Right cardiac atrium (tissue), 5 donors: ENCODE results near the gene APCDD1. TPM values are rescaled to one million over a fixed set of nuclear protein-coding genes. Genes with fewer than 3 reads are reported as not detected.

ENCODE experiments used
- ATAC-seq, 2 donors: fragments of 200-7000 bp; cut with Tn5 transposase; one replicate each; pipeline versions ENCODE4 v1.8.0 to v1.9.1; 2020; ENCODE audit warnings: moderate library complexity in 2 of 2, mild to moderate bottlenecking in 1 of 2
- DNase-seq, 3 donors: peaks; one replicate each; pipeline ENCODE4 v3.0.0-alpha.2; 2020
- H3K27ac ChIP-seq: one replicate; pipeline ENCODE4 v1.5.1; 2013; ENCODE audit warnings: mild to moderate bottlenecking, low read length, control low read depth, moderate library complexity
- H3K27me3 ChIP-seq: one replicate; pipeline ENCODE4 v1.6.1; 2013; ENCODE audit not compliant: control insufficient read depth, insufficient read depth
- H3K4me1 ChIP-seq: one replicate; pipeline ENCODE4 v1.6.1; 2013; ENCODE audit warnings: low read length; ENCODE audit not compliant: control insufficient read depth, insufficient read depth
- H3K4me3 ChIP-seq: one replicate; pipeline ENCODE4 v1.5.1; 2013; ENCODE audit warnings: low read length, control low read depth
- H3K9me3 ChIP-seq: one replicate; pipeline ENCODE4 v1.6.1; 2013; ENCODE audit warnings: low read length; ENCODE audit not compliant: control insufficient read depth
- WGBS: extraction: QIAGEN DNeasy Blood & Tissue Kit; methylation state at CpG from one replicate; pipeline ENCODE4 v1.1.7; 2013; 5-methylcytosine and 5-hydroxymethylcytosine counted together
- intact Hi-C, 4 donors: fragments of 100-400 bp; cut with DNase I; formaldehyde crosslinking; loops; one replicate each; pipeline versions ENCODE4 v1.11.0 to v1.14.0; 2022 to 2023
- polyA plus RNA-seq: library from polyadenylated mRNA; stranded (reverse); fragments of 200-250 nt; gene quantifications from one replicate; pipeline ENCODE4 v1.2.3, GENCODE V29; 2013
- total RNA-seq, 4 donors: library from RNA; stranded (reverse); fragmentation: NEBNext Ultra II Directional; extraction: Animal tissue kit (Norgen Biotek cat#: 25700); gene quantifications; one replicate each; pipeline ENCODE4 v1.2.1, GENCODE V29; 2021
- donor health status: healthy with polysubstance abuse.
- donor health status: DM: no; HTN: yes; CAD: no.
- donor health status: DM: no; HTN: no; CAD: no.
- donor health status: DM: no; HTN: yes; CAD: no; lungs with severe emphysema.
- donor health status: DM: yes; HTN: yes; CAD: no.

The APCDD1 gene
- total and polyA plus RNA-seq, 5 donors = 18.2 to 76.1 (median 48.0) TPM

- no peak overlapping the region for H3K4me3 ChIP-seq
- intact Hi-C loops = no loop called here
- no peak overlapping the region for H3K27ac ChIP-seq
- H3K9me3 ChIP-seq = no peaks in the 10 kb centered on the region
- no peaks in the 10 kb centered on the region for H3K4me1 ChIP-seq
- ATAC-seq = no peak
- DNase-seq = no peak
- 84% methylated on average over 7 of the region's 7 CpGs for whole genome bisulfite sequencing
- no peaks in the 10 kb centered on the region for H3K27me3 ChIP-seq
Observed at GRCh38 chr18:10432781-10433180, 21.7 kb upstream of the APCDD1 start.

DNA sequence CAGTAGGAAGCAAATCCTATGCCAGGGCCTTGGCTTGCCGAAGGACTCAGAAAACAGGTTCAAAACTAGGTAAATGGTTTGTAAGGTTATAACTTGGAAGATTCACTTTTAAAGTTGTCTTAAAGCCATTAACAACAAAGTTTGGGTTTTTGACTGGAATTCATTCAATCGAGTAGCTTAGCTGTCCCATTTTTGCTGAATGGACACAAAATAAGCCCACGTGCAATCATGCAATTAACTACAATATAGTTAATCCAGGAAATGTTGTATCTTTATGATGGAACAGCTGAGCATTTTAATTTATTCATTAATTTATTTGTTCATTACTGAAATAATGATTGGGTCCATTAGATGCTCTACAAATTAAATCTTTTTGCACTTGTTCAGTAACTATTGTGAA lies 18.3 kb upstream of the APCDD1 start:
- DNase-seq (no peak), ATAC-seq (no peak)
- no peak overlapping the region for H3K4me3 ChIP-seq
- no peaks in the 10 kb centered on the region for H3K27me3 ChIP-seq
- intact Hi-C loops = no loop called here
- H3K4me1 ChIP-seq = no peaks in the 10 kb centered on the region
- 97% methylated on average over 3 of the region's 3 CpGs for WGBS
- no peaks in the 10 kb centered on the region for H3K9me3 ChIP-seq
- H3K27ac ChIP-seq = no peak overlapping the region

GRCh38 chr18:10437837-10438236 lies 16.6 kb upstream of the APCDD1 start:
- H3K27ac ChIP-seq = no peak overlapping the region
- no peaks in the 10 kb centered on the region for H3K9me3 ChIP-seq
- intact Hi-C loops = no loop called here
- DNase-seq = no peak
- no peaks in the 10 kb centered on the region for H3K27me3 ChIP-seq
- ATAC-seq = no peak
- no peak overlapping the region for H3K4me3 ChIP-seq
- H3K4me1 ChIP-seq = no peaks in the 10 kb centered on the region

DNA sequence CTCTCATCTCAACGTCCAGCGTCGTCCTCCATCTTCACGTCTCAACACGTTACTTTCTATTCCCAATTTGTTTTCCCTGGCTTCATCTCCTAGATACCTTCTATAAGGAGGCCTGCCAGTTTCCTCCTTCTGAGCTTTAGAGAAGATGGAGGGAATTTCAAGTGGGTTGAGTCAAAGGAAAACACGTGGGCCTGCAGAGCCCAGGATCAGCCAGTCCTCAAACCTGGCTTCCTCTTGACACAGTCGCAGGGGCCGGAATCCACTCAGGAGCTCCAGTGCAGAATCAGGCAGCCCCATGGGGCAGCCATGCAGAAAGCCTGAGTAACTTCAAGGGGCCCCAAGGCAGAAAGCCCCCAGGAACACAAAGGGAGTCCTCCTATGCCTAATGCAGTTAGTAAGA lies 14.5 kb upstream of the APCDD1 start:
- H3K27ac ChIP-seq = no peak overlapping the region
- H3K4me3 ChIP-seq = no peak overlapping the region
- H3K9me3 ChIP-seq = no peaks in the 10 kb centered on the region
- WGBS = 94% methylated on average over 8 of the region's 8 CpGs
- ATAC-seq (no peak), DNase-seq (no peak)
- intact Hi-C loops = no loop called here
- no peaks in the 10 kb centered on the region for H3K4me1 ChIP-seq
- no peaks in the 10 kb centered on the region for H3K27me3 ChIP-seq

- Histone ChIP-seq H3K27ac (no peak overlapping the region), H3K9me3 (no peaks in the 10 kb centered on the region), H3K27me3 (no peaks in the 10 kb centered on the region), H3K4me1 (no peaks in the 10 kb centered on the region), H3K4me3 (no peak overlapping the region)
- intact Hi-C loops = no loop called here
- no peak for ATAC-seq
- DNase-seq = no peak
- 80% methylated on average over 3 of the region's 3 CpGs for WGBS
Observed at GRCh38 chr18:10440884-10441283, 13.6 kb upstream of the APCDD1 start.

GRCh38 chr18:10441472-10441871 lies 13.0 kb upstream of the APCDD1 start:
- Histone ChIP-seq H3K4me3 (no peak overlapping the region), H3K4me1 (no peaks in the 10 kb centered on the region), H3K9me3 (no peaks in the 10 kb centered on the region), H3K27me3 (no peaks in the 10 kb centered on the region), H3K27ac (no peak overlapping the region)
- WGBS = 90% methylated on average over 4 of the region's 4 CpGs
- ATAC-seq (no peak), DNase-seq (no peak)
- intact Hi-C loops = no loop called here

DNA sequence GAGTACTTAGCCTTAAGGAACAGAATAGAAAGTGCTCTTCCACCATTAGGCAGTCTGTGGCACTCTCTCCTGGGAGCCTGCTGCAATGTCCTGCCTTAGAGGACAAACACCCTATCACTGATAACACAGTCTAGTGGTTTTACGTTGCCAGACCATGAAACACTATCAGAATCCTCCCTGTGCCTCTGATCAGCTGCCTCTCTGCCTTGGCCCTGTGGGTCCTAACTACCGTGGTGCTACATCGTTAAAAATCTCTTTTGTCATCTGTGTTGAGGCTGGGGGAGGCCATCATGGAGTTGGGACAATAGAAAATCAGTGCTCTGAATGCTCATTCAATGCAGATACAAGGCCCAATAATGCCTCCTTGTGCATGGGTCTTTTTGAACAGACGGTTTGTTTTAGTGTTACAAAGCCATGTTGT lies 11.9 kb upstream of the APCDD1 start:
- ATAC-seq (peak; percentile 83 to 85), DNase-seq (peak in 1 of 3 donors; percentile 48)
- H3K4me1 ChIP-seq = no peaks in the 10 kb centered on the region
- no peak overlapping the region for H3K4me3 ChIP-seq
- H3K27ac ChIP-seq = no peak overlapping the region
- no peaks in the 10 kb centered on the region for H3K27me3 ChIP-seq
- intact Hi-C loops = no loop called here
- 55% methylated on average over 4 of the region's 4 CpGs for WGBS
- no peaks in the 10 kb centered on the region for H3K9me3 ChIP-seq

DNA sequence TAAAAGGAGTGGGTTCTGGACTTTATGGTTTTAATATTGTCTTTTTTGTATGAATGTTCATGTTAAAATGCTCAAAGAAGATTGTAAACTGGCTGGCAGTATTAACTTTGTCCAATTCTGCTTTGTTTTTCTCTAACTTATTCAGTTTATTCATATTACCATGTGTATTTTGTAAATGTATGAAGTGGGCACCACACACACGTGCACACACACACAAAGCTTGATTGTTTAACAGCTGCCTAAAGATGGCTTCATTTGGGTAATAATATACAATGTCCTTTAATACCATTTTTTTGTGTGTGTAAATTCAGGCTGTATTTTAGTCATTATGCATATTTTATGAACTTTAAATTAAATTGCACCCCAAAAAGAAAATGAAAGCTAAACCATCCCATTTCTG lies 11.4 kb upstream of the APCDD1 start:
- no peak for DNase-seq
- no peak for ATAC-seq
- no peak overlapping the region for H3K27ac ChIP-seq
- H3K27me3 ChIP-seq = no peaks in the 10 kb centered on the region
- no peaks in the 10 kb centered on the region for H3K4me1 ChIP-seq
- H3K9me3 ChIP-seq = no peaks in the 10 kb centered on the region
- intact Hi-C loops = no loop called here
- H3K4me3 ChIP-seq = no peak overlapping the region
- 94% methylated on average over 1 of the region's 1 CpG for WGBS

GRCh38 chr18:10444314-10445006 lies 10.0 kb upstream of the APCDD1 start:
- intact Hi-C loops = no loop called here
- 54% methylated on average over 9 of the region's 9 CpGs for WGBS
- no peaks in the 10 kb centered on the region for H3K27me3 ChIP-seq

DNA sequence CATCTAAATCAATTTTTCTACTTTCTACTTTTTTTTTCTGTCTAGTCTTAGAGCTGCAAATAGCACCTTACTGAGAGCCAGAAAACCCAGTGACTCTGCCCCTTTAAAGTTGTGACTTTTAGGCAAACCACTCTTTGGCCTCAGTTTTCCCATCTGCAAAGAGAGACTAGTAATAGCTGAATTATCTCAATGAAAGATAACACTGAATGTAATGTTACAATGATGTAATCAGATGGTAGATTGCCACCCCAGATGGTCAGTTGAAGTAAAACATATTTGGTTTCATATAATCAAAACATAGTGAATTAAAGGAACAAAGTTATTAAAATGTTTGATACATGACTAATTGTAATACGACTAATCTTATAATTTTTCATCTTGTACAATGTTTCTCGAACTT lies 5.0 kb upstream of the APCDD1 start:
- H3K27me3 ChIP-seq = no peaks in the 10 kb centered on the region
- H3K27ac ChIP-seq = no peak overlapping the region
- no peaks in the 10 kb centered on the region for H3K4me1 ChIP-seq
- H3K4me3 ChIP-seq = no peak overlapping the region
- no peaks in the 10 kb centered on the region for H3K9me3 ChIP-seq
- intact Hi-C loops = no loop called here
- WGBS = 59% methylated on average over 2 of the region's 2 CpGs
- no peak for ATAC-seq
- DNase-seq = no peak

More at GRCh38 chr18:10444314-10445006, 10.0 kb upstream of the APCDD1 start:
- H3K4me1 ChIP-seq = no peaks in the 10 kb centered on the region
- H3K9me3 ChIP-seq = no peaks in the 10 kb centered on the region
- H3K27ac ChIP-seq = no peak overlapping the region
- ATAC-seq (no peak), DNase-seq (no peak)
- H3K4me3 ChIP-seq = no peak overlapping the region

DNA sequence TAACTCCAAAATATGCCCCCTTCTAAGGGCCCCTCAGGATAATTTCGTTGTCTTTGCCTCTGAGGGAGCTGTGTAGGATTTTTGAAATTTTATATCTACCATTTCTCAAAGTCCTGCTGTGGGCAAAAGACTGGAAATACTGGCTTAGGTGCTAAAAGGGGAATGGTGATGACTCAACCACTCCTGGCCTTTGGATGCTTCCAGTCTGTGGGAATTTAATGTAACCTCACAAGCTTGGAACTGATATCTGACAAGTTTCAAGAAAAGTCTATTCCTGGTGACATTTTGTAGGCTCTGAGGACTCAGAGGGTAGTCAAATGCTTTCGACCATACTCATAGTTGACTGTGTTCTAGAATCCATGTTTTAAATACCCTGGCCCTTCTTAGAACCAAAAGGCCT lies 3.4 kb upstream of the APCDD1 start:
- ATAC-seq (no peak), DNase-seq (no peak)
- Histone ChIP-seq H3K4me3 (no peak overlapping the region), H3K4me1 (no peaks in the 10 kb centered on the region), H3K9me3 (no peaks in the 10 kb centered on the region), H3K27me3 (no peaks in the 10 kb centered on the region), H3K27ac (no peak overlapping the region)
- 88% methylated on average over 2 of the region's 2 CpGs for WGBS
- intact Hi-C loops = no loop called here

- WGBS = 37% methylated on average over 11 of the region's 11 CpGs
- ATAC-seq = peak; percentile 18 to 30
- intact Hi-C loops = no loop called here
- Histone ChIP-seq H3K27ac (peak overlapping the region; percentile 69), H3K4me3 (no peak overlapping the region), H3K9me3 (no peaks in the 10 kb centered on the region), H3K4me1 (no peaks in the 10 kb centered on the region), H3K27me3 (no peaks in the 10 kb centered on the region)
- peak in 2 of 3 donors; percentile 38 to 67 for DNase-seq
Observed at GRCh38 chr18:10453261-10453805, 1.1 kb upstream of the APCDD1 start.
